ENCODE measurements around the gene PSKH1.
A peak's percentile ranks its signal among the peaks of the same experiment; 100 is the strongest.
"Not testable (repeated sequence)": the region's sequence is repeated elsewhere in the genome, so short reads cannot be mapped to it uniquely, and the experiment has no call there.

The PSKH1 gene

DNA sequence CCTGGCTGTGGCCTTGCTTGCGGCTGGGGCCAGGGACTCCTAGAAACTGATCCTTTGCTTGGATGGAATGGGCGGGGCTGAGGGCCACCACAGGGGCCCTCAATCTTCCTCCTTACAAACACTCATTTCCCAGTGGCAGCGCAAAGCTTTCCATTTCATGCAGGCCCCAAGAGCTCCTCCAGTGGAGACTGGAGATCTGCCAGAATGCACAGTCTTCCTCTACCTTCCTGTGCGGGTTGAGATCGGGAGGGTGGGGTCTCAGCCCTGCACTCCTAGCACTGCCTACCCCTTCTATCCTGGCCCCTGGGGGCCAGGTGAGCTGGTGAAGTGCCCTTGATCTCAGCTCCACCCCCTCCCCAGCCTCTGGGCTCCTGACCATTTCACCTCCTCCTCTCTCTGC, 6.7 kb upstream of the PSKH1 start:
- DNase-seq (ENCODE audit: low read depth) = no peak

DNA sequence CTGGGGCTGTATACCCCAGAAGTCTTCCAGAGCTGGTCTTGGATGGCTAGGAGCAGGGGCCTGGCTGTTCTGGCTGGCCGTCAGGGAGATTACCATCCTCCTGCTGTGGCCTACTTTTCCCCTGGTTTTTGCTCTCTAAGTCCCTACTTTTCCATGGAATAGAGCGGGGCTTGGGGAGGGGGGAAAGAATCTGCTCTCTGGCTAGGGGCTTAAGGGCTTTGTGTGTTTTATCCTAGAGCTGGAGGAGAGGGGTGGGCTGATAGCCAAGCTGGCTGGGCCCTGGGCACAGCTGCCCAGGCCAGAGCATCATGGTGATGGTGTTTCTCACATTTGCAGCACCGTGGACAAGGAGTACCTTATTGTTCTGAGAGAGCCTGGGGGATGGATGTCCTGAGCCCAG, 4.7 kb upstream of the PSKH1 start:
- DNase-seq (ENCODE audit: low read depth) = no peak

DNA sequence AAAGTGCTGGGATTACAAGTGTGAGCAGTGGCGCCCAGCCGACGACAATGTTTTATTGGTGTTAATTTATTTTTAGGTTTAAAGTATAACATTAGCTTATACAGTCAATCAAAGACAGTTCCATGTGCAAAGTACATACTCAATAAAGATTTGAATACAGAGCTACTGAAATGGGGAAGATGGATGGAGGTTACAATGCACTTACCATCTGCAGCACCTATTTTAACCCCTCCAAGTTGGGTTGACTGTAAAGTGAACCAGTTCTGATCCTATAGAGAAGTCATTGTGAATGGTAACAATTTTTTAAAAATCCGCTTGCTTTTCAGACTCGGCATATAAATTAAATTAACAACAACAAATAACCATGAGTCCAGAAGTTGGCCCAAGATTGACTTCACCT, 679 bp upstream of the PSKH1 start:
- no peak for DNase-seq (ENCODE audit: low read depth)

DNA sequence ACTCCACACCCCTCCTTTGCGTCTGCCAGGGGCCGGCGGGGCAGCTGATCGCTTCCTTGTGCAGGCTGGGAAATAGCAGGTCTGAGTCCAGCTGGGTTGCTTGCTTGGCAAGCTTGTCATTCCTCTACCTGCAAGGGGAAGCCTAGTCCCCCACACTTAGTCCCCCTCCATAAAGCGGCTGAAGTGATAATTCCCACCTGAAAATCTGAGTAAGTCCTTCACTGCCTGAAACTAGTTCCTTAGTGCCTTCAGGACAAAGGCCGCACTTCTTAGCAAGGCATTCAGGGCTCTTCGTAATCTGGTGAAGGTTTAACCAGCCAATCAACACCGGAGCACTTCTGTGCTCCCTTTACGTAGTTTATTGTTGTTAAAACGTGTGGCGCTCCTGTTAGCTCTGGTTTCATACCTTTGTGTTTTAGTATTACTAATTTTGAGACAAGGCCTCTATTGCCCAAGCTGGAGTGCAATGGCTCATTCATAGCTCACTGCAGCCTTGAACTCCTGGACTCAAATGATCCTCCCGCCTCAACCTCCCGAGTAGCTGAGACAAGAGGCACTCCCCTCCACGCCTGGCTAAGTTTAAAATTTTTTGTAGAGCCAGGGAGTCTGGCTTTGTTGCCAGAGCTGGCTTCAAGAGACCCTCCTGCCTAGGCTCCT, 817 bp downstream of the PSKH1 start:
- DNase-seq (ENCODE audit: low read depth) = no peak

DNA sequence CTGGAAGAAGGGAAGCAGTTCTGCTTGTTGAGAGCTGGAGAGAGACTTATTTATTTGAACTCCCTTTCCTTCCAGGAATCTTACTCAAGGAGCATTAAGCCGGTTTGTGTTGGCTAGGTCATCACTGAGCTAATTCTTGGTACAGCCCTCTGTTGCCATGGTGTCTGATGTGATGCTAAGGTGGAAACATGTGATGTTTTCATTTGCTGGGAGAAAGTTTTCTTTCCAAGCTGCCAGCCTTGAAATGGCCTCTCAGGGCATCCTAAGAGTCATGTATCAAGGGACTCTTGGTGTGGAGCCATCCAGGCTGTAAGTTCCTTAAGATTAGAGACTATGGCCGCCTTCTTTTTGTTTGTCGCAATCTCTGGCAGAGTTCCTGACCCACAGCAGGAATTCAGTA, 4.2 kb downstream of the PSKH1 start:
- DNase-seq (ENCODE audit: low read depth) = peak; percentile 51

DNA sequence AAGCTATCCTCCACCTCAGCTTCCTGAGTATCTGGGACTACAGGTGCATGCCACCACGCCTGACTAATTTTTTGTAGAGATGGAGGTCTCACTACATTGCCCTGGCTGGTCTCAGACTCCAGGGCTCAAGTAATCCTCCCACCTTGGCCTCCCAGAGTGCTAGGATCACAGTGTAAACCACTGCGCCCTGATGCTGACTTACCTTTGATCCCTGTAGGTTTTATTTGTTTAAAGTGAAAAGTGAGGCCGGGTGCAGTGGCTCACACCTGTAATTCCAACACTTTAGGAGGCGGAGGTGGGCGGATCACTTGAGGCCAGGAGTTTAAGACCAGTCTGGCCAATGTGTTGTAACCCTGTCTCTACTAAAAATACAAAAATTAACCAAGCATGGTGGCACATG, 8.7 kb downstream of the PSKH1 start:
- DNase-seq (ENCODE audit: low read depth) = no peak

DNA sequence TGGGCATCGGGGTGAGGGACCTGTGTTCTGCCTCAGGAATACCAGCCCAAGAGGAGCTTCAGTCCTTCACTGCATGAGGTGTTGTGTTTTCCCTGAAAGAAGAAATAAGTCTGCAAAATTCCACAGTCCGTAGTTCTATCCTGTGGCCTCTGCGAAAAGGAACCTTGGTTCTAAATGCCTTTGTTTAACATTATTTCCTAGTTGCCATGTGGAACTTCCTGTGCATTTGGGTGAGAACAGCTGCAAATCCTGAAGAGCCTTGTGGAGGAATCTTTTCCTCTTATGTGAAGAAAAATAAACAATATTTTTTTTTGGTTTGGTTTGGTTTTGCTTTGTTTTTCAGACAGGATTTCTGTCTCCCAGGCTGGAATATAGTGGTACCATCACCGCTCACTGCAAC, 9.8 kb downstream of the PSKH1 start:
- no peak for DNase-seq (ENCODE audit: low read depth)

DNA sequence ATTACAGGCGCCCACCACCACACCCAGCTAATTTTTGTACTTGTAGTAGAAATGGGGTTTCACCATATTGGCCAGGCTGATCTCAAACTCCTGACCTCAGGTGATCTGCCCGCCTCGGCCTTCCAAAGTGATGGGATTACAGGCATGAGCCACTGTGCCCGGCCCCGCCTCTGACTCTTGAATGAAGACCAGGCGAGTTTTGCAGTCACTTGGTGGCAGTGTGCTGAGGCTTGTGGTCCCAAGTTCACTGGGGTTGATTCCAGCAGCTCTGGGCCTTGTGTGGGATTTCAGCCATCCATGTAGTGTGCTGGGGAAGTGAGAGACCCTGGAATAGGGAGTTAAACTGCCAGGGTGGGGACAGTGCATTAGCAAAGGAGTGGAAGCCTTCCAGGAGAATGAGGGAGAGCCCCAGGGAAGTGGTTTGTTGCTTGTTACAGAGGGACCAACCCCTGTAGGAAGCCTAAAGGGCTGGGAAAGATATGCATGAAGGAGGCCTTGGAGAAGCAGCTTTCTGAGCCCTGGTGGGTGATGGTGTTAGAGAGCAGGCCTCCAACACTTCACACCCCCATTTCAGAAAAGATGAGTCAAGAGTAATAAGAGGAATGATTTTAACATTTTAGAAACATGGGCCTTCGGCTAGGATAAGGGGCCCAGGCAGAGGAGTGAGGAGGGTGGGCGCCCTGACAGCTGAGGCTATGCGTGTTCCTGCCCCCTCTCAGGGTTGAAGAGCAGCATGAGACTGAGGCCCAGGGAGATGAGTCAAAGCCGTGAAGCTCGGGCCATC, 14.5 kb downstream of the PSKH1 start:
- no peak for DNase-seq (ENCODE audit: low read depth)

DNA sequence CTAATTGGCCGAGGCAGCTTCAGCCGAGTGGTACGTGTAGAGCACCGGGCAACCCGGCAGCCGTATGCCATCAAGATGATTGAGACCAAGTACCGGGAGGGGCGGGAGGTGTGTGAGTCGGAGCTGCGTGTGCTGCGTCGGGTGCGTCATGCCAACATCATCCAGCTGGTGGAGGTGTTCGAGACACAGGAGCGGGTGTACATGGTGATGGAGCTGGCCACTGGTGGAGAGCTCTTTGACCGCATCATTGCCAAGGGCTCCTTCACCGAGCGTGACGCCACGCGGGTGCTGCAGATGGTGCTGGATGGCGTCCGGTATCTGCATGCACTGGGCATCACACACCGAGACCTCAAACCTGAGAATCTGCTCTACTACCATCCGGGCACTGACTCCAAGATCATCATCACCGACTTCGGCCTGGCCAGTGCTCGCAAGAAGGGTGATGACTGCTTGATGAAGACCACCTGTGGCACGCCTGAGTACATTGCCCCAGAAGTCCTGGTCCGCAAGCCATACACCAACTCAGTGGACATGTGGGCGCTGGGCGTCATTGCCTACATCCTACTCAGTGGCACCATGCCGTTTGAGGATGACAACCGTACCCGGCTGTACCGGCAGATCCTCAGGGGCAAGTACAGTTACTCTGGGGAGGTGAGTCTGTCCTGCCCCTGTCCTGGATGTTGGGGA, 16.1 kb downstream of the PSKH1 start:
- no peak for DNase-seq (ENCODE audit: low read depth)

DNA sequence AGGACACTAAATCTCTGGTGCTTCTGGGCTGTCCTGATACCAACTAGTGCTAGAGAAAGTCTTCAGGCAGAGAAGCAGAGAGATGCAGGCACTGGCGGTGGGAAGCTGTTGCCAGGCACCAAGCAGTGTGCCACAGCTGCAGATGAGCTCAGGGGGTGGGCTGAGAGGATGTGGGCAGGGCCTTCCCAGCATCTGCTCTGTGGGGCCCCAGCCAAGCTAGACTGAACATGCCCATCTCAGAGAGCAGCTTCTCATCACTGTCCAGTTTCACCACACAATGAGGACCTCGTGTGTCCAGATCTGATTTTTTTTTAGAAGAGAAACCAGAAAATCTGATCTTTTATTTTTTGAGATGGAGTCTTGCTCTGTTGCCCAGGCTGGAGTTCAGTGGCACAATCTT, 17.1 kb downstream of the PSKH1 start:
- DNase-seq (ENCODE audit: low read depth) = peak; percentile 83

DNA sequence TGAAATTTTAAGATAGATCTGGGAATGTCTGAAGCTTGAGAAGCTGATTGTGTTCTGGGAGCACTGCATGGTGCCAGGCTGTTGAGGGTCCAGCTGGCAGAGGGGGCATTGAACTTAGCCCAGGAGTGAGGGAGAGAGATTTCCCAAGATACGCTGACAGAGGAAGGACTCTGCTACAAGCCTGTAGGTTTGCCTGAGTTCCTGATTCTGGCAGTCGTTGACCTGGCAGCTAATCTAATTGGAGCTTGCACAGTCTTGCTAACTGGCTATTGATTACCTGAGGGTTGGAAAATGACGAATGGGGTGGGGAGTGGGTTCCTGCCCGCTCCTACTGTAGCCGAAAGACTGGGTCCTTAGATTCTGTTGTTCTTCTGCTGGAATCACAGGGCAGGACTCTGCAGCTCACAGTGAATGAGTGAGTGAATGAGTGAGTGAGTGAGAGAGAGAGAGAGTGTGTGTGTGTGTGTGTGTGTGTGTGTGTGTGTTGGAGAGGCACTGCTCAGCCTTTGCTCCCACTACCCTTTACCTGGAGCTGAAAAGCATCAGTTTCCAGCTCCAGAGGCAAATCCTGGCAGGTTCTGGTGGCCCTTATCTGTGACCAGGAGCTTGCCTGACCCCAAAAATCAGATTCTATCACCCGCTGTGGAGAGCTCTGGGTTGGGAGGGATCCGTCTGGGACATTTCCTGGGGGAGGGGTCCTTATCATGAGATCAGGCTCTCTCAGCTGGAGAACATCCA, 21.9 kb downstream of the PSKH1 start:
- no peak for DNase-seq (ENCODE audit: low read depth)

DNA sequence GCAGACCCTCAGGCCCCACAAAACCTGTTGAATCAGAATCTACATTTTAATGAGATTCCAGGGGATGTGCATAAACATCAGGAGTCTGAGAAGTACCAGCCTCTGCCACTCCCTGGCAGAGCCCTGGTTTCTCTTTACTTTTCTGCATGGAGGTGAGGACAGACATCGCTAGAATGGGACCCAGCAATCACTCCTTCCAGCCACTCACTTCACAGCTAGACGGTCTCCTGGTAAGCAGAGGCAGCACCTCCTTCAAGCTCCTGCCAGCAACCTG, 22.4 kb downstream of the PSKH1 start:
- not testable (repeated sequence) for DNase-seq (ENCODE audit: low read depth)

DNA sequence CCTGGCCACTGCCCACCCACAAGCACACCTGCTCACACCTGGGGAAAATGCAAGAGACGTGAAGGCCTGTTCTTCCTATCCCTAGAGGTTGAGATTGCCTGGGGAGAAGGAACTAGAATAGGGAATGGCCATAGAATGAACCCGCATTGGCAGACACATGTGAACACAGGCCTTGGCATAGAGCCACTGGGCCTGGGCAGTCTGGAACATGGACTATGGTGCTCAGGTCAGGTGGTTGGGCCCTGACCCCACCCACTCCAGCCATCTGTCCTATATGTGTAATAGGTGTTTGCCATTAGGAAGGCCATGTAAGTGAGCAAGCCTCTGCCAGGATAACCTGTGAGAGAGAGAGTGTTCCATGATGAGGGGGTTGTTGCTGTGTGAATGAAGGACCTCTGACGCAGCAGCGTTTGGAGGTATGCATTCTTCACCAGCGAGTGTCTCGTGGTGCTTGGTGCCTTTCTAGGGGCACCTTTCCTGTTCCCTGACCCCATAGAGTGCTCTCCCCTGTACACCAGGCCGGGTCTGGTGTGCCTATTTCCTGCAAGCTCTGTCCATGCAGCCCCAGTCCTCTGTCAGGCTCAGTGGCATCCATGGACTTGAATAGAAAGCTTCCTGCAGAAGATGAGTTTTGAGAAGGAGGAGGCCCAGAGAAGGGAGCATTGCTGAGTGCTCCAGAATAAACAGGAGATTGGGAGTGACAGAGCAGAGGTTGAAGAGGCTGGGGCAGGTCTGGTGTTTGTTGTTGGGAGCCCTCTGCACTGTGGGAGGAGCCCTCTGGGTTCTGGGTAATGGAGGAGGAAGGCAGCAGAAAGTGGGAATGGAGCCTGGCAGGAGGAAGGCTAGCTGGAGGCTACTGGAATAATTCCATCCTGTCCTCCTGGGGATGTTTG, 23.0 kb downstream of the PSKH1 start:
- DNase-seq (ENCODE audit: low read depth) = no peak

DNA sequence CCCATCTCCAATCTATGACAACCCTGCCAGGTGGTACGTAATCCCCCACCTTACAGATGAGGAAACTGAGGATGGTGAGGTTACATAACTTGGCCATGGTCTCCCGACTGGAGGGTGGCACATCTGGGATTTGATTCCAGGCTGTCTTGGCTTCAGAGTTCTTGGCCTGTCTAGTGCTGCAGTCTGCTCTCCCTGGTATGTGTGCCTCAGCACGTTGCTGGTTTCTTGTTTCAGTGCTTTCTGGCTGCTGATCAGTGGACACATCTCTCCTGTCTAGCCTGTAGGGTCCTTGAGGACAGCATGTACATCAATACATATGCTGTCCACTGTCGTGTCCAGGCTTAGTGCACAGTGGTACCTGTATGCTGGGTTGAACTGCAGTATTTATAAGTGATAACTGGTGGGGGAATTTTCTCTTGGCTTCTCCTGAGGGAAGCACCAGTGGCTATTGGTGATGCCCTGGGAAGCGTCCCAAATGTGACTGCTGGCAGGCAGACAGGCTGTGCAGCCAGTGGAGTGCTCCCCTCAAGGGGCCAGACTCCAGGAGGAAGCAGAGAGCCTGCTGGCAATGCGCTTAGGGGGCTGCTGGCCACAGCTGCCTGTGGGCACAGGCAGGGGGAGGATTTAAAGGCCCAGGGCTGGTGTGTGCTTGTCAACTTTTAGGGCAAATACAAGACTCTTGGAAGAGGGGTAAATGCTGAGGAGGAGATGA, 24.2 kb downstream of the PSKH1 start:
- DNase-seq (ENCODE audit: low read depth) = peak; percentile 59

DNA sequence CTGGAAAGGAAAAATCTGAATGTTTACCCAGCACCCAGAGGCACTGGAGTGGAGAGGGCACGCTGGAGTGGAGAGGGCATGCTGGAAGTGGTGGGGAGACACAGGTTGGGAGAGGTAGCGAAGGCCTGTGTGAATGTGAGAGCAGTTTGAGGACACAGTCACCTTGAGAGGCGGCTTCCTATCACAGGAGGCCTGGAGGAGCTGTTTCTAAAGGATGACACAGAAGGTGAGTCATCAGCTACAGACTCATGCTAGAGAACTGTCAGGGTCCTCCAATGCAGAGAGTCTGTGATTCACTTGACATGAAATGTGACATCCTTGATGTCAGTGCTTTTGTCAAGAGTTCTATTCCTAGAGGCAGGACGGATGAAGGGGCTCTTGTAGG, 24.8 kb downstream of the PSKH1 start:
- peak; percentile 34 for DNase-seq (ENCODE audit: low read depth)

DNA sequence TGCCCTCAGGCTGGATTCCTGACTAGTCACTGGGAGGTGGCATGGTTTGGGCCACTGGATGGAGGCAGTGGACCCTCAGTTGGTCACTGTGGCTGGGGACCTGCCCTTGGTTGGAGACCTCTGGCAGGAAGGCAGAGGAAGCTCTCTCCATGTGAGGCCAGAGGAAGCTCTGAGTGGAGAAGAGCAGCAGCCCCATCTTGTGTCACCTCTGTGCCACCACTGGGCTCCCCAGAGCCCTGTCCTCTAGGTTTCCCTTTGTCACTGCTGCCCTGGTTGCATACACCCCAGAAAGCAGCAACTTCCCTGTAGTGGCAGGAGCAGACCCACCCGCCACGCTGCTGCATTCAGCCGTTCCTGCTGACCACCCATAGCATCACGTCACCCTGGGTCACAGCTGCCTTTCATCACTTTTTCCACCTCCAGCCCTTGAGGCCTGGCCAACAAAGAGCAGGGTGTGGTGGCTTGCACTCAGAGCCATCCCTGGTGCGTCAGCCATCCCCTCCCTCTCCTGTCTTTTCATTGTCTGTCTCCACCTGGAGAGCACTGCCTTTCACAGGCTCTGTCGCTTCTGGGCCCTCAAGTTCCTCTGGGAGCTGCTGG, 26.7 kb downstream of the PSKH1 start:
- no peak for DNase-seq (ENCODE audit: low read depth)

DNA sequence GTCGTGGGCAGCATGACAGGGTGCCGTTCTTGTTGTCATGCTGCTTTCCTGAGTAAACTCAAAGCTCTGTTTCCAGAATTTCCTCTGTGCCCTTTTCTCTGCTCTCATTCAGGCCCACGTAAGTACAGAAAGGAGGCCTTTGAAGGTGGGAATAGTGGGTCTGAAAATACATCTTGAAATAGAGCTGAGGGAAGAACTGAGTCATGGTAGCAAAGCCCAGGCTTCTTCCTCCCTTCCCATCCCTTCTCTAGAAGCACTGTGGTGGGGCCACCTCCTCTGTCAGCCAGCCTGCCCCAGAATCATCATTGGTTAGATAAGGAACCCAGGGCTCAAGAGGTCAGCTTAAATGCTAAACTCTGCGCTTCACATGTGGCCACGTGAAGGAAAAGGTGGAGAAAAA, 29.2 kb downstream of the PSKH1 start:
- no peak for DNase-seq (ENCODE audit: low read depth)

DNA sequence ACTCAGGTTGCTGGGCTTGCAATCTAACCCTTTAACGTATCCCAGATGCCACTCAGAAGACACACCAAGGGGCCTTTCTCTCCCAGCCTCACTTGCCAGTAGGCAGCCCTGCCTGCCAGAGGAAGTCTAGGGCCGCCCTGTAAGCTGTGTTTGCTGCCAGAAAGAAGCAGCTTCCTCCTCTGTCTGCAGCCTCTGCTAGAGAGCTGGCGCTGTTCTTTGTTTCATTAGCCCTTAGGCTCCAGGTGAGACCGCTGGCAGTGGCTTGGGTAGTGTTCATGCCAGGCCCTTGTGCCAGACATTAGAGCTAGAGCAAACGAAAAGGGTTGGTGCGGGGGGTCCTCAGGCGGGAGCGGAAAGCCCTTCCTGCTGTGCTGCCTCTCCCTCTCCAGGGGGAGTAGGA, 29.7 kb downstream of the PSKH1 start:
- no peak for DNase-seq (ENCODE audit: low read depth)

DNA sequence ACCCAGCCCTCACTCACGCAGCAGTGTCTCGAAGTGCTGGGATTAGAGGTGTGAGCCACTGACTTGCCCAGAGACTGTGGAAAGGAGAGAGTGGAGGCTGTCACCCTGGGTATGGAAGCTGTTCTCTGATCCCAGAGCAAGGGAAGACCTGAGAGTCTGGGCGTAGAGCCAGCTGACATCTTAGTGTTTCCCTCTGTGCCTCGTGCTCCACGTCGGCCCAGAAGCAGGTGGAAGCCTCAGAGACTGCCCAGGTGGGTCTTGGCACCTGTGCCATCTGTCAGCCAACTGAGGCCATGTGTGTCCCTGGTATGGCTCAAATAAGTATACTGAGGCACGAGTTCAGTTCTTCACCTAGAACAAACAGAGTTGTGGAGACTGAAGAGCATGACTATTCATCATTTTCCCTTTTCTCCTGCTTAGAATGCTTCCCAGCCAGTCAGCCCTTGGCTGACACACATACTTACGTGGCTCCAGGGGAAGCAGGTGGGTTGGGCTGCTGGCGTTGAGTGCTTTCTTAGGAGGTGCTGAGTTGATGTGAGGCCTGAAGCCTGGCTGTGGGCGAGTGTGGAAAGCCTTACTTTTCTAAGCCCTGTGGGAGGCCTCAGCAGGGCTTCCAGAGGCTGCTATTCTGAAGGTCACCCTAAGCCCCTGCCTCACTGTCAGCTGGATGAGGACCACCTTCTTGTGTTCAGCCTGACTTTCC, 30.5 kb downstream of the PSKH1 start:
- DNase-seq (ENCODE audit: low read depth) = no peak
